Measurements from ENCODE around the gene MEAF6.

- TF ChIP-seq CTCF (IDR thresholded peaks at IDR 0.05) (no peak), EZH2phosphoT487 (IDR thresholded peaks at IDR 0.05) (no peak), EZH2 (IDR thresholded peaks at IDR 0.05) (no peak)
Observed at GRCh38 chr1:37456614-37457013, 58.0 kb downstream of the MEAF6 start.
